Fibroblast of villous mesenchyme (primary cell): ENCODE measurements around the gene TMEM108. TPM values are rescaled to one million over a fixed set of nuclear protein-coding genes. Genes with fewer than 3 reads are reported as not detected.
A peak's percentile ranks its signal among the peaks of the same experiment; 100 is the strongest.

Experiments
- DNase-seq: peaks from one replicate; pipeline ENCODE4 v3.0.0-alpha.2; 2010; ENCODE audit warnings: low read depth
- H3K4me3 ChIP-seq: 2 replicates; pipeline ENCODE4 v1.5.1; 2011; ENCODE audit warnings: low read depth, mild to moderate bottlenecking, low read length
- CTCF ChIP-seq: IDR thresholded peaks from 2 replicates; pipeline ENCODE4 v1.5.1; 2012; ENCODE audit warnings: low read depth, mild to moderate bottlenecking, low read length; ENCODE audit not compliant: insufficient read depth
- total RNA-seq: library from RNA; depleted of rRNA; stranded (reverse); fragments of >200 nt; gene quantifications from 2 replicates; pipeline ENCODE4 v1.2.3, GENCODE V29; 2012

The TMEM108 gene
- total RNA-seq, 1 donor, result under 0.01 TPM

- no peak for TF ChIP-seq CTCF
- no peak overlapping the region for H3K4me3 ChIP-seq
- DNase-seq, result peak; percentile 42
Observed at GRCh38 chr3:133295944-133296917, 258.0 kb downstream of the TMEM108 start.

GRCh38 chr3:133296981-133297380 is 258.8 kb downstream of the TMEM108 start:
- H3K4me3 ChIP-seq, result no peak overlapping the region
- DNase-seq, result no peak
- no peak for TF ChIP-seq CTCF

- no peak for TF ChIP-seq CTCF
- no peak overlapping the region for H3K4me3 ChIP-seq
- DNase-seq, result no peak
Observed at GRCh38 chr3:133300102-133300501, 261.9 kb downstream of the TMEM108 start.

GRCh38 chr3:133301194-133301593 is 263.0 kb downstream of the TMEM108 start:
- no peak for TF ChIP-seq CTCF
- no peak overlapping the region for H3K4me3 ChIP-seq
- DNase-seq, result peak; percentile 28

GRCh38 chr3:133301731-133302130 is 263.5 kb downstream of the TMEM108 start:
- DNase-seq, result no peak
- TF ChIP-seq CTCF, result no peak
- H3K4me3 ChIP-seq, result no peak overlapping the region

- no peak overlapping the region for H3K4me3 ChIP-seq
- no peak for DNase-seq
- TF ChIP-seq CTCF, result no peak
Observed at GRCh38 chr3:133303430-133303829, 265.2 kb downstream of the TMEM108 start.

- DNase-seq, result no peak
- no peak for TF ChIP-seq CTCF
- H3K4me3 ChIP-seq, result no peak overlapping the region
Observed at GRCh38 chr3:133317866-133318265, 279.7 kb downstream of the TMEM108 start.
